ENCODE measurements around the gene WDR81. TPM values are rescaled to one million over a fixed set of nuclear protein-coding genes. Genes with fewer than 3 reads are reported as not detected.

Gene WDR81
- total RNA-seq = 6.2 and 11.1 TPM in 2 replicates

DNA sequence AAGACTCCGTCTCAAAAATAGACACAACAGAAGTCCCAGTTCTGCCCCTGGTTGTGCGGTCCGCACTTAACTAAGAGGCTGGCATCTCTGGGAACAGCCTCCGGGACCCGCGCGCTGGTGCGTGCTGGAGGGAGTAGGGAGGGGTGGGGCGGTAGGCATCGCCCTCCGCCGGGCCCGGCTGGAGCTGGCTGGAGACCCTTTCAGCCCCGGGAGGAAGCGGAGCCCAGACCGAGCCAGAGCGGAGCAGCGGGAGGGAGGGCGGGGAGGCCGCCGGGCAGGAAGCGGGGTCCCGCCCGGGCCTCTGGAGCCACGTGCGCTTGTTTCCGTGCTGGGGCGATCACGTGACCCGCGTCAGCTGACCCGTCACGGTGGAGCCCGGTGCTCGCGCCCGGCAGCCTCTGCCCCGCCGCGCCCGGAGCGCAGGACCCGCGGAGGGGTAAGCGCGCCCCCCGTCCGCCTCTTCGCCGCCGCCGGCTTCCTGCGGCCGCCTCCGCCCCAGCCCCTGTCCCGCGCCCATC lies at the start of gene WDR81:
TSS of gene WDR81 (plus strand) at position 354 of the 518 bp plus-strand sequence. CDS start 256 bp downstream, outside the sequence.

DNA sequence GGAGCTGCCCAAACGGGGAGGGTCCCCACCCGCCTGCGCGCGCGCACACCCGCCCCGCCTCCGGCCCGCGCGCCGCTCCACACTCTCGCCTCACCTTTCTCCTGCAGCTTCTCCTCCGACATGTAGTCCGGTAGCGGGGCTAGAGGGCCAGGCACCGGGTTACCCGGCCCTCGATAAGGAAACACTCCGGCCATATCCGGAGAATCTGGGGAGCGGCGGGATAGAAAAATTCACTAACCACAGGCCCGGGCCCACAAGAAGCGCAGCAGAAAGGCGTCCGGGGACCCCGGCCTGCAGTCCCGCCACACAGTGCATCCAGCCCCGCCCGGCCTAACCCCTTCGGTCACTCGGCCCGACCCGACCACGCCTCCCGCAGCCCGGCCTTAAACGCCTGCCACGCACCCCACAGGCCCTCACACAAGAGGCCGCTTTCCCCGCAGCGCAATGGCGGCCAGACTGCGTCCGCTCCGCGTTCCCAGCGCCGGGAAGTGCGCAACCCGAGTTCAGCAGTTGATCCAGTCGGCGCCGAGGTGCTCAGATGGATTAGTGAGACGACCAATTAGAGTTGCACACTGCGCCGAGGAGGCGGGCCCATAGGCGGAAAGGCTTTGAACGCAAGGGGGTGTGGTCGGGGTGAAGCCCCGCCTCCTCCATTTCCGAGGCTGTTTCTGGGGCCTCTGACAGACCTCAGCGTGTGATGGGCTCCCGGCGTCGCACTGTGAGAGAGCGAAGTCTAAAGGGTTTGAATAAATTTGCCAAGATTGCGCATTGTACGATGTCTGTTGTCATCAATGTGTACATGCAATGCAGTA lies 39.9 kb upstream of the WDR81 start, which contains the start of gene PRPF8:
TSS of gene PRPF8 (minus strand) at position 490 of the 812 bp plus-strand sequence. CDS start at position 194, 296 bp downstream.

DNA sequence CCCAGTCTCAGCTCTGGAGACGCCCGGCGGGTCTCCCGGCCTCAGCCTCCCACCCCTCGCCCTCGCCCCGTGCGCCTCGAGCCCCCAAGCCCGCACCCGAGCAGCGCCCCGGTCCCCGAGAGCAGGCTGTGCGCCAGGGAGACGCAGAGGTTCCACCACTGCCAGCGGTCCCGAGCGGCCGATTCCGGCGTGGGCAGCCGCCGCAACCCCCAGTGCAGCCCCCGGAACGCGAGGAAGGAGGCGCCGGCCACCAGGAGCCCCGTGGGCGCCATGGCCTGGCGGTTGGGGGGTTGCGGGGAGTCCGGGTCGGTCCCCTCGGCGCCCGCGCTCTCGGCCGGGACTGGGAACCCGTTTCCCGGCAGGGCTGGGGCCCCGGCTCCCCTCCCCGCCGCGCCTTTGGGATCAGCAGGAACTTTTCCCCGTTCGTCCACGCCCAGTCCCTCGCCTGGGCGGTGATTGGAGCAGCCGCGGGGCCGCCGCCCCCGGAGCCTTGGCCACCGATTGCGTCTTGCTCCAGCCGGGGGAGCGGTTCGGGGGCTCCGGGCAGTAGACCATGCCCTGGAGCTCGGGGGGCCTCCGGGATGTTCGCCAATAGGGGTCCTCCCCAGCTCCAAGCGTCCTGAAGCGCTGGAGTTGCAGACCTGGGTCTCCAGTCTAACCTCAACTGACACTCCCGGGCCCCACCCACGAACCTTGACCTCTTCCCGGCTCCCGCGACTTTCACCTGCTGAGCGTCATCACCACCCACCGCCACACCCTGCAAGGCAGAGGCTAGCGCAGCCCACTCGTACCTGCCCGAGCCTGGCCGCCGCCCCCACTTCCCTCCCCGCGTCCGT lies 14.3 kb upstream of the WDR81 start, which contains the start of gene TLCD2:
TSS of gene TLCD2 (minus strand) at position 407 of the 836 bp plus-strand sequence. CDS start at position 272, 135 bp downstream.

DNA sequence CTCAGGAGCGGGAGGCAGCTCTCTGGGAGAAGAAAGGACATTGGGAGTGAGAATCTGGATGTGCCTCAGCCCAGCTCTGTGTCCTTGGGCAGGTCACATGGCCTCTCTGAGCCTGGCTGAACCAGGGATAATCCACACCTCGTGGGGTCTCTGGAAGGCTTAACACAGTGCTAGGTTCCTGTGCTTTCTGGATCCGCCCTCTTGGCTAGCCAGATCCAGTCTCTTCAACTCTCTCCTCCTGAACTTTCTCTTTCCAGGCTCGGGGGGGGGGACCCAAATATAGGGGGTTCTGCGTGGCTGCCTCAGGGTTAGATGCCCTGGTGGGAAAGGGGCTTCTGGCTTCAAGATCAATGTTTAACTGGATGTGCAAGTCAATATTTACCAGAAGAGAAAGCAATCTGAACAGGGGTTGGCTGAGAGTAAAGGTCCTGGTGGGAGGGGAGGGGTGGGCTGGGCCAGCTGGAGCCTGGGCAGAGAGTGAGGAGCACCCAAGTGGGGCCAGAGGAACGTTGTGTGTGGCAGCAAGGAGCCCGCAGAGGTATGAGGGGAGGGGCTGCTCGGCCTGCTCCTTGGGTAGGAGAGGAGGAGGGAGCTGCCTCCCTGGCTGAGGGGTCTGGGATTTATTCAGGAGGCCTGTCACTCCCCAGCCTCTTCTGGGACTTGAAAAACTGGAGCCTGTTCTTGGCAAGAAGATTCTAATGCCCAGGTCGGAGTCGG lies 18.0 kb downstream of the WDR81 start, which contains the start of gene SERPINF2:
TSS of gene SERPINF2 (plus strand) at position 501 of the 717 bp plus-strand sequence. CDS start 2,125 bp downstream, outside the sequence.

Other genes with a start within 250 kb of the WDR81 start
- 141 and 164 TPM in 2 replicates for gene MYO1C, start 232.0 kb upstream of the WDR81 start, total RNA-seq
- 57.4 and 65.8 TPM in 2 replicates for gene INPP5K, start 208.1 kb upstream of the WDR81 start, total RNA-seq
- 15.5 and 17.8 TPM in 2 replicates for gene PITPNA, start 161.9 kb upstream of the WDR81 start, total RNA-seq
- gene SLC43A2, start 95.9 kb upstream of the WDR81 start, total RNA-seq = 18.0 and 39.1 TPM in 2 replicates
- 69.7 and 105 TPM in 2 replicates for gene SCARF1, start 79.0 kb upstream of the WDR81 start, total RNA-seq
- 11.1 and 12.4 TPM in 2 replicates for gene RILP, start 74.8 kb upstream of the WDR81 start, total RNA-seq
- 74.6 and 80.6 TPM in 2 replicates for gene PRPF8, start 39.8 kb upstream of the WDR81 start, total RNA-seq
- 1.6 and 3.4 TPM in 2 replicates for gene TLCD2, start 14.3 kb upstream of the WDR81 start, total RNA-seq
- gene SERPINF2, start 18.2 kb downstream of the WDR81 start, total RNA-seq = 0.09 TPM in 1 of 2 replicates, not detected in the other
- gene SERPINF1, start 37.4 kb downstream of the WDR81 start, total RNA-seq = 0.22 TPM in 1 of 2 replicates, not detected in the other
- 8.3 and 9.5 TPM in 2 replicates for gene SMYD4, start 105.2 kb downstream of the WDR81 start, total RNA-seq
- gene RPA1, start 105.3 kb downstream of the WDR81 start, total RNA-seq = 22.6 and 26.8 TPM in 2 replicates

Data from dermis lymphatic vessel endothelial cell (primary cell).